ENCODE data around the gene LINGO3.

Gene LINGO3

GRCh38 chr19:2339644-2340310, 31.8 kb upstream of the LINGO3 start:
- no peak for DNase-seq (ENCODE audit: low spot score)
- in situ Hi-C loops (cut with MboI; ENCODE audit: low pct_unique_long_range_greater_than_20kb, low sequenced_read_pairs, unreplicated experiment), result no loop called here
- no peak for TF ChIP-seq CTCF (IDR thresholded peaks at IDR 0.05; ENCODE audit: extremely low read depth, insufficient read depth, missing control alignments)

GRCh38 chr19:2338751-2339643, 31.0 kb upstream of the LINGO3 start:
- in situ Hi-C loops (cut with MboI; ENCODE audit: low pct_unique_long_range_greater_than_20kb, low sequenced_read_pairs, unreplicated experiment), result no loop called here
- DNase-seq (ENCODE audit: low spot score), result no peak
- TF ChIP-seq CTCF (IDR thresholded peaks at IDR 0.05; ENCODE audit: extremely low read depth, insufficient read depth, missing control alignments), result no peak

GRCh38 chr19:2338055-2338615, 30.2 kb upstream of the LINGO3 start:
- in situ Hi-C loops (cut with MboI; ENCODE audit: low pct_unique_long_range_greater_than_20kb, low sequenced_read_pairs, unreplicated experiment), result no loop called here
- no peak for TF ChIP-seq CTCF (IDR thresholded peaks at IDR 0.05; ENCODE audit: extremely low read depth, insufficient read depth, missing control alignments)
- DNase-seq (ENCODE audit: low spot score), result no peak

DNA sequence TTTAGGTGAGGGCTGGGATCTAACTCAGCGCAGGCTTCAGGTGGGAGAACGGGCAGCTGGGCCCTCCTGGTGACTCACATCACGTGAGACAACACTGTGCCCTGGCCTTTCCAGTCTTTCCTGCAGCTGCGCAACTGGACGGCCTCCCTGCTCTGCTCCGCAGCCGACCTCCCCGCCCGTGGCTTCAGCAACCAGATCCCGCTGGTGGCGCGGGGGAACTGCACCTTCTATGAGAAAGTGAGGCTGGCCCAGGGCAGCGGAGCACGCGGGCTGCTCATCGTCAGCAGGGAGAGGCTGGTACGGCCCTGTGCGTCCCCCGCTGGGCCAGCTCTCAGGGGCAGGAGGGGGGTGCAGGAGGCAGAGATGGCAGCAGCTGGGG, 29.4 kb upstream of the LINGO3 start:
- in situ Hi-C loops (cut with MboI; ENCODE audit: low pct_unique_long_range_greater_than_20kb, low sequenced_read_pairs, unreplicated experiment), result no loop called here
- no peak for DNase-seq (ENCODE audit: low spot score)
- TF ChIP-seq CTCF (IDR thresholded peaks at IDR 0.05; ENCODE audit: extremely low read depth, insufficient read depth, missing control alignments), result no peak

- in situ Hi-C loops (cut with MboI; ENCODE audit: low pct_unique_long_range_greater_than_20kb, low sequenced_read_pairs, unreplicated experiment), result no loop called here
- no peak for TF ChIP-seq CTCF (IDR thresholded peaks at IDR 0.05; ENCODE audit: extremely low read depth, insufficient read depth, missing control alignments)
- DNase-seq (ENCODE audit: low spot score), result no peak
Measured at GRCh38 chr19:2336528-2337328, 28.8 kb upstream of the LINGO3 start.

DNA sequence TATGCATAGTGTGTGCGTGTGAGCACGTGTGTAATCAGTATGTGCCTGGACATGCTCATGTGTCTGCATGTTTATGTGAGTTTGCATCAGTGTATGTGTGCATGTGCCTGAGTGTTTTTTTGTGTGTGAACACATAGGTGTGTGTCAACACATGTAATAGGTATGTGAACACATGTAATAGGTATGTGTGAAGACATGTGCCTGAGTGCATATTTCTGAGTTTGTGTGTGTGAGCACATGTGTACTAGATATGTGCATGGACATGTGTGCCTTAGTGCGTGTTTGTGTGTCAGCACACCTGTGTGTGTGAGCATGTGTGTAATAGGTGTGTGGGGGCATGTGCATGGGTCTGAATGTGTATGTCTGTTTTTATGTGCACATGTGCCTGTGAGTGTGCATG, 27.9 kb upstream of the LINGO3 start:
- in situ Hi-C loops (cut with MboI; ENCODE audit: low pct_unique_long_range_greater_than_20kb, low sequenced_read_pairs, unreplicated experiment), result no loop called here
- no peak for TF ChIP-seq CTCF (IDR thresholded peaks at IDR 0.05; ENCODE audit: extremely low read depth, insufficient read depth, missing control alignments)
- no peak for DNase-seq (ENCODE audit: low spot score)
